H54 (cell line): Measurements from ENCODE around the gene GLMP.

Experiments
- DNase-seq: peaks from one replicate; pipeline ENCODE4 v3.0.0; 2011; ENCODE audit warnings: low spot score, mixed read lengths; ENCODE audit not compliant: insufficient read length
- FAIRE-seq: peaks from 3 replicates; lab custom pipeline; 2011; peaks lifted over from hg19 to GRCh38; lab: Jason Lieb, UNC
- POLR2A ChIP-seq: IDR thresholded peaks from 2 replicates; pipeline ENCODE4 v1.6.1; 2011; ENCODE audit warnings: low read depth, mild to moderate bottlenecking, low read length

The GLMP gene

GRCh38 chr1:156303241-156303640, 7.8 kb upstream of the GLMP start:
- no peak for FAIRE-seq
- TF ChIP-seq POLR2A, result no peak

DNA sequence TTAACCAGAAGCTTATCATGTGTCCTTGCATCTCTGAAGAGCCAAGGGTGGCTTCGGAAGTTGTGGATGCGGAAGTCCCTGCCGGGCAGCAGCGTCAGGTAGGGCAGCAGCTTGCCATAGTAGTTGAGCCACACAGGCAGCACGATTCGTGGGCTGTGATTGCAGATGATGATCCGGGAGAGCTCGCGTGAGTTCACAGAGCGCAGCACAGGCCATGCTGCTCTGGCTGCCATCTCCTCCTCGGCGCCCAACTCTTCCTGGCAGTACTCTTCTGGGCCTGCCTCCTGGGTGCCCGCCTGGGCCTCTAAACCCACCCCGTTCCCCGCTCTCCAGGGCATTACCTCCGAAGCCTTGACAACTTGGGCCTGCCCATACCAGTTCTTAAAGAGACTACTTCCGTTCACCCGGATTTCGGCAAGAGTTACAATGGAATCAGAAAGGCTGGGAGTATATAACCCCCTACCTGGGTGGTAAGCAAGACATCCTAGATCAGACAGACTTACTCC, 3.4 kb upstream of the GLMP start, which contains the start of gene VHLL:
Gene VHLL (minus strand): TSS at position 456 of the 506 bp plus-strand sequence. CDS start 118 bp downstream, at position 338.
- FAIRE-seq, result no peak
- no peak for DNase-seq
- no peak for TF ChIP-seq POLR2A

More at GRCh38 chr1:156303241-156303640, 7.8 kb upstream of the GLMP start:
- no peak for DNase-seq

GRCh38 chr1:156293895-156294294, 1.6 kb downstream of the GLMP start:
- FAIRE-seq (no peak), DNase-seq (no peak)
- no peak for TF ChIP-seq POLR2A

DNA sequence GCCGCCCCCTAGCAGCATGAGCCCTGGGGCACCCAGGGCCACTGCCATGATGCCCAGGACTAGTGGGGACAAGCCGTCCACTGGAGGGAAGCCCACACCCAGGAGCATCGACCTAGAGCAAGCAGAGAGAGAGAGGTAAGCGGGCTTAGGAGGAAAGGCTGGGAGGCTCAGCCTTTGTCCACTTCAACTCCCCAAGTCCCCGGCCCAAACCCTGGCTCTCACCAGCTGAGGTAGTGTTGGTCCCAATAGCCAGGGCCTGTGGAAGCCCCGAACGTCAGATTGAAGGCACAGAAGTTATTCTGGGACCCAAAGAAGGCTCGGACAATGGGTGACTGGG, 2.4 kb downstream of the GLMP start:
- no peak for TF ChIP-seq POLR2A
- FAIRE-seq (no peak), DNase-seq (no peak)

DNA sequence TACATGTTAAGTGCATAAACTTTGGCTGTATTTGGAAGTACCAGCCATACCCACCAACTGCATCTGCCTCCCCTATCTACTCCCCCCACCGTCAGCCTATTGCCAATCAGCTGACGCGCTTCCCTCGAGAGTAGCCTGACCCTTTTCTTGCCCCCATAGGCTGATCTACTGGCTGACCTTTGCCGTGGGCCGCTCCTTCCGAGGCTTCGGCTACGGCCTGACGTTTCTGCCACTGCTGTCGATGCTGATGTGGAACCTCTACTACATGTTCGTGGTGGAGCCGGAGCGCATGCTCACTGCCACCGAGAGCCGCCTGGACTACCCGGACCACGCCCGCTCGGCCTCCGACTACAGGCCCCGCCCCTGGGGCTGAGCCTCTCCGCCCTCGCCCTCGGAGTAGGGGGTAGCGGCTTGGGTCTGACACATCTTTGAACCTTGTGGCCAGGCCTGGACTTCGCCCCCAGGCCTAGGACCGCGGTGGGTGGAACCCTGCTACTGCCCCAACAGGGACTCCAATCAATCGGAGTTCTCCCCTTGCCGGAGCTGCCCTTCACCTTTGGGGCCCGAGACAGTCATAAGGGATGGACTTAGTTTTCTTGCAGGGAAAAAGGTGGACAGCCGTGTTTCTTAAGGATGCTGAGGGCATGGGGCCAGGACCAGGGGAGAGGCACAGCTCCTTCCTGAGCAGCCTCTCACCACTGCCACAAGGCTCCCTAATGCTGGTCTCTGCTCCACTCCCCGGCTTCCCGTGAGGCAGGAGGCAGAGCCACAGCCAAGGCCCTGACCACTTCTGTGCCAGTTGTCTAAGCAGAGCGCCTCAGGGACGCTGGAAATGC, 4.0 kb downstream of the GLMP start:
- no peak for DNase-seq
- no peak for TF ChIP-seq POLR2A
- FAIRE-seq, result no peak

- no peak for TF ChIP-seq POLR2A
- DNase-seq (no peak), FAIRE-seq (no peak)
These were observed 5.6 kb downstream of the GLMP start for GRCh38 chr1:156289857-156290256.

DNA sequence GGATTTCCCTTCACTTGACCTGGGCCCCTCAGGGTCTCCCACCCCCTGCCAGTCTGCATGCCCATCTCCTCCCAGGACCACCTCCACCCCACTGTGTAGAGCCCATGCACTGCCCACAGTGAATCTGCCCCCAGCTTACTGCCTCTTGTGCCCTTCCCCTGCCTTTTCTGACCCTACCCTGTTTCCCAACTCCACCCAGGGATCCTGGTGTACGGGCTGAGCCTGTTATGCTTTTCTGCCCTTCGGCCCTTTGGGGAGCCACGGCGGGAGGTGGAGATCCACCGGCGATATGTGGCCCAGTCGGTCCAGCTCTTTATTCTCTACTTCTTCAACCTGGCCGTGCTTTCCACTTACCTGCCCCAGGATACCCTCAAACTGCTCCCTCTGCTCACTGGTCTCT, 9.4 kb downstream of the GLMP start:
- no peak for TF ChIP-seq POLR2A
- no peak for DNase-seq
- no peak for FAIRE-seq

GRCh38 chr1:156285437-156285836, 10.0 kb downstream of the GLMP start:
- no peak for DNase-seq
- FAIRE-seq, result no peak
- no peak for TF ChIP-seq POLR2A

- FAIRE-seq, result no peak
- no peak for TF ChIP-seq POLR2A
- DNase-seq, result no peak
These were observed 10.7 kb downstream of the GLMP start for GRCh38 chr1:156284757-156285156.

GRCh38 chr1:156284112-156284511, 11.4 kb downstream of the GLMP start, which contains the start of gene TMEM79:
Gene TMEM79 (plus strand): TSS chr1:156284325. CDS start chr1:156285227, 902 bp downstream.
- no peak for TF ChIP-seq POLR2A
- DNase-seq (no peak), FAIRE-seq (no peak)

- no peak for TF ChIP-seq POLR2A
- DNase-seq, result no peak
- no peak for FAIRE-seq
These were observed 12.0 kb downstream of the GLMP start for GRCh38 chr1:156283521-156283920.

DNA sequence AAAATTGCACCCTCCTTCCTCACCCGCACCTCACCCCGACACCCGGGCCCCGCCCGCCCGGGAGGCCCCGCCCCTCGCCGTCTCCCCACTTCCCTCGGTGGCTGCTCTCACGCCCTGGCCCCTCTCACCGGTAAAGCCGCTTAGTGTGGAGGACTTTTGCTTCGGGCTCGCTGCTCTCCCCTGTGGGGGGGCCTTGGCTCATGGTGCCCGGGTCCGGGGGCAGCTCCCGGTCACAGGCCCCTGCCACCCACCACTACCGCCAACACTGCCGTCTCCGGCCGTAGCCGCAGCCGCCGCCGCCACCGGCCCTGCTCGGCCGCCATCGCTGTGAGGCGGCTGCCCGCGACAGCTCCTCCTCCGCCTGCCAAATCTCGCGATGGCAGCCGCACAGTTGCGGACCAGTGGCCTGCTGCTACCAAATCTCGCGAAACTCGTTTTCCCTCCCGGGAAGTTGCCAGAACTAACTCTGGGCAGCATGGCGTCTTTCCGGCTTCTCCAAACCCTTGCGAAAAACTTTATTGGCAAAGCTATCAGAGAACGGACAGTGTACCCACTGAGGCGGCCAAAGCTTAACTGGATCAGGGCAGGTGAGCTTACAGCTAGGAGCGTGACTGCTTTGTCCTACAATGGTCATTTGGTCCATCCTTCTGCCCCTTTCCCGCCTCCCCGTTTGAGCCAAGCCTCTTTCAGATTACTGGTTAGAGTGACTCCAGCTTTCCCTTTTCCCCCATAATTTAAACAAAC, 12.8 kb downstream of the GLMP start, which contains the start of gene SMG5:
Gene SMG5 (minus strand): TSS at position 347 of the 744 bp plus-strand sequence. CDS start 145 bp downstream, at position 202.
- DNase-seq, result peak; percentile 98
- peak; percentile 99 for TF ChIP-seq POLR2A
- FAIRE-seq, result peak; percentile 74

- FAIRE-seq (no peak), DNase-seq (no peak)
- TF ChIP-seq POLR2A, result no peak
These were observed 13.6 kb downstream of the GLMP start for GRCh38 chr1:156281693-156282478.
